ENCODE results near the gene FCN1.

DNA sequence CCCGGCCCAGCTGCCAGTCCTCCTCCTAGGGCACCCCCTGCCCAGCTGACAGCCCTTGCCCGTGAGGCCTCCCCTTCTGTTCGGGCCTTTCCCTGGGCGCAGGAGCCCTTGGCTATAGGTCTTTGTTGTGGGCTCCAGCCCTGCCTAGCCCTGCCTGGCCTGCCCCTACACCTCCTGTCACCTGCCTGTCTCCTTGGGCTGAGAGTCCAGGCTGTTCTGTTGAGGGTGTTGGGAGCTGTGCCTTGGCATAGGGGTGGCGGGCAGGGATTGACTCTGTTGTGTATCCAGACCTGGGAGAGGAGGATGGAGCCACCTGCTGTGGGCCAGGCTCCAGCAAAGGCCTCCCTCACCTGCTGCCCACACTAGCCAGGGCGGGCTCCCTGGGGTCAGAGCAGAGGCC is 25.5 kb downstream of the FCN1 start:
- TF ChIP-seq POLR2A (IDR thresholded peaks at IDR 0.05; ENCODE audit: low read depth): no peak
- TF ChIP-seq, protein P1, sequence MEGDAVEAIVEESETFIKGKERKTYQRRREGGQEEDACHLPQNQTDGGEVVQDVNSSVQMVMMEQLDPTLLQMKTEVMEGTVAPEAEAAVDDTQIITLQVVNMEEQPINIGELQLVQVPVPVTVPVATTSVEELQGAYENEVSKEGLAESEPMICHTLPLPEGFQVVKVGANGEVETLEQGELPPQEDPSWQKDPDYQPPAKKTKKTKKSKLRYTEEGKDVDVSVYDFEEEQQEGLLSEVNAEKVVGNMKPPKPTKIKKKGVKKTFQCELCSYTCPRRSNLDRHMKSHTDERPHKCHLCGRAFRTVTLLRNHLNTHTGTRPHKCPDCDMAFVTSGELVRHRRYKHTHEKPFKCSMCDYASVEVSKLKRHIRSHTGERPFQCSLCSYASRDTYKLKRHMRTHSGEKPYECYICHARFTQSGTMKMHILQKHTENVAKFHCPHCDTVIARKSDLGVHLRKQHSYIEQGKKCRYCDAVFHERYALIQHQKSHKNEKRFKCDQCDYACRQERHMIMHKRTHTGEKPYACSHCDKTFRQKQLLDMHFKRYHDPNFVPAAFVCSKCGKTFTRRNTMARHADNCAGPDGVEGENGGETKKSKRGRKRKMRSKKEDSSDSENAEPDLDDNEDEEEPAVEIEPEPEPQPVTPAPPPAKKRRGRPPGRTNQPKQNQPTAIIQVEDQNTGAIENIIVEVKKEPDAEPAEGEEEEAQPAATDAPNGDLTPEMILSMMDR (IDR thresholded peaks at IDR 0.05): no peak

All from esophagus muscularis mucosa (tissue), 3 donors.